Right atrium auricular region (tissue), 2 donors: ENCODE data around the gene RNF10. TPM values are rescaled to one million over a fixed set of nuclear protein-coding genes. Genes with fewer than 3 reads are reported as not detected.
"Not testable (repeated sequence)": the region's sequence is repeated elsewhere in the genome, so short reads cannot be mapped to it uniquely, and the experiment has no call there.

Experiments
- DNase-seq: peaks from one replicate; pipeline ENCODE4 v3.0.0-alpha.2; 2019; ENCODE audit warnings: low spot score
- H3K27ac ChIP-seq, 2 donors: fragments of 200-600 bp; sonication (generic); 1 replicate in 1 of 2; 2 replicates in 1 of 2; pipeline ENCODE4 v1.5.1; 2016 to 2019
- H3K27me3 ChIP-seq, 2 donors: fragments of 200-600 bp; sonication (generic); one replicate each; pipeline versions ENCODE4 v1.5.1 to v1.6.0; 2017 to 2019
- H3K36me3 ChIP-seq: fragments of 200-600 bp; sonication (generic); one replicate; pipeline ENCODE4 v1.5.1; 2016
- H3K4me1 ChIP-seq, 2 donors: fragments of 200-600 bp; sonication (generic); one replicate each; pipeline versions ENCODE4 v1.5.1 to v1.6.0; 2017 to 2019
- H3K4me3 ChIP-seq, 2 donors: fragments of 200-600 bp; sonication (generic); 1 replicate in 1 of 2; 2 replicates in 1 of 2; pipeline ENCODE4 v1.5.1; 2017 to 2019; ENCODE audit warnings: mild to moderate bottlenecking in 1 of 2, moderate library complexity in 1 of 2
- H3K9me3 ChIP-seq, 2 donors: fragments of 200-600 bp; sonication (generic); one replicate each; pipeline ENCODE4 v1.5.1; 2019
- CTCF ChIP-seq, 2 donors: fragments of 200-600 bp; sonication (generic); IDR thresholded peaks; one replicate each; pipeline ENCODE4 v1.5.1; 2019; ENCODE audit warnings: antibody characterized with exemption in 2 of 2
- total RNA-seq, 2 donors: library from RNA; depleted of rRNA; stranded (reverse); fragments of >200 nt; gene quantifications; one replicate each; pipeline ENCODE4 v1.1.0, GENCODE V29; 2016

Gene RNF10
- total RNA-seq, 2 donors from 2014 or later: 166 to 168 TPM

GRCh38 chr12:120522568-120522967 lies 11.6 kb upstream of the RNF10 start:
- Histone ChIP-seq H3K36me3 (peaks cover 7% of the 10 kb centered on the region), H3K4me3 (no peak overlapping the region), H3K27me3 (no peaks in the 10 kb centered on the region), H3K9me3 (no peaks in the 10 kb centered on the region), H3K27ac (no peak overlapping the region), H3K4me1 (no peaks in the 10 kb centered on the region)
- TF ChIP-seq CTCF (IDR thresholded peaks at IDR 0.05): no peak
- no peak for DNase-seq

- H3K4me3 ChIP-seq: peak within 1 kb of the TSS; percentile 71 to 86
- H3K9me3 ChIP-seq: no peaks in the 10 kb centered on the region
- DNase-seq: peak; percentile 93
- H3K4me1 ChIP-seq: peaks cover 0 to 14% of the 10 kb centered on the region in 2 donors
- no peaks in the 10 kb centered on the region for H3K27me3 ChIP-seq
- H3K27ac ChIP-seq: peak within 1 kb of the TSS; percentile 94 to 96
- H3K36me3 ChIP-seq: no peaks in the 10 kb centered on the region
- TF ChIP-seq CTCF (IDR thresholded peaks at IDR 0.05): no peak
Measured at GRCh38 chr12:120528861-120529525, 5.2 kb upstream of the RNF10 start, which contains the start of gene COQ5. Gene COQ5 (minus strand): TSS chr12:120529158. CDS start chr12:120529141, 17 bp downstream.

- H3K36me3 ChIP-seq: no peaks in the 10 kb centered on the region
- H3K9me3 ChIP-seq: no peaks in the 10 kb centered on the region
- no peaks in the 10 kb centered on the region for H3K27me3 ChIP-seq
- H3K4me1 ChIP-seq: peaks cover 0 to 14% of the 10 kb centered on the region in 2 donors
- DNase-seq: no peak
- peak overlapping the region; percentile 71 to 86 for H3K4me3 ChIP-seq
- peak overlapping the region; percentile 94 to 96 for H3K27ac ChIP-seq
- TF ChIP-seq CTCF (IDR thresholded peaks at IDR 0.05): no peak
Measured at GRCh38 chr12:120529641-120530417, 4.3 kb upstream of the RNF10 start.

- not testable (repeated sequence) for H3K27me3 ChIP-seq, H3K9me3 ChIP-seq, H3K27ac ChIP-seq, DNase-seq, H3K36me3 ChIP-seq
- peak overlapping the region in 1 of 2 donors; percentile 71 for H3K4me3 ChIP-seq
- H3K4me1 ChIP-seq: peaks cover 0 to 16% of the 10 kb centered on the region in 2 donors
Measured at GRCh38 chr12:120530418-120530761, 3.8 kb upstream of the RNF10 start.

GRCh38 chr12:120532701-120533238 lies 1.4 kb upstream of the RNF10 start:
- no peak overlapping the region for H3K4me3 ChIP-seq
- DNase-seq: no peak
- H3K9me3 ChIP-seq: no peaks in the 10 kb centered on the region
- H3K27me3 ChIP-seq: no peaks in the 10 kb centered on the region
- H3K27ac ChIP-seq: no peak overlapping the region
- TF ChIP-seq CTCF (IDR thresholded peaks at IDR 0.05): no peak
- peaks cover 0 to 40% of the 10 kb centered on the region in 2 donors for H3K4me1 ChIP-seq
- no peaks in the 10 kb centered on the region for H3K36me3 ChIP-seq
